HG03575 (cell line): Measurements from ENCODE around the gene PGAP2.
"Not testable (repeated sequence)": the region's sequence is repeated elsewhere in the genome, so short reads cannot be mapped to it uniquely, and the experiment has no call there.

Source experiments
- ATAC-seq: cut with Tn5 transposase; IDR thresholded peaks from one replicate; pipeline ENCODE4 v1.9.1; 2021; ENCODE audit not compliant: unreplicated experiment, insufficient number of reproducible peaks, low FRiP score; ENCODE audit errors: extremely low read depth

PGAP2 gene

GRCh38 chr11:3807909-3808860 lies at the start of gene PGAP2:
Gene PGAP2, plus strand, starts transcription at chr11:3808560. Its CDS starts 2,700 bp downstream, at chr11:3811260.
- no peak for ATAC-seq

GRCh38 chr11:3764266-3764665 lies 44.1 kb upstream of the PGAP2 start:
- no peak for ATAC-seq

GRCh38 chr11:3766836-3767235 lies 41.5 kb upstream of the PGAP2 start:
- ATAC-seq, result not testable (repeated sequence)

GRCh38 chr11:3767536-3767935 lies 40.8 kb upstream of the PGAP2 start:
- ATAC-seq, result no peak

- ATAC-seq, result no peak
Measured at GRCh38 chr11:3773180-3773579, 35.2 kb upstream of the PGAP2 start.

GRCh38 chr11:3775736-3776406 lies 32.5 kb upstream of the PGAP2 start:
- ATAC-seq, result no peak

GRCh38 chr11:3781423-3781822 lies 26.9 kb upstream of the PGAP2 start:
- no peak for ATAC-seq

- no peak for ATAC-seq
Measured at GRCh38 chr11:3782963-3783362, 25.4 kb upstream of the PGAP2 start.

- ATAC-seq, result no peak
Measured at GRCh38 chr11:3783611-3784010, 24.7 kb upstream of the PGAP2 start.

GRCh38 chr11:3786781-3787428 lies 21.5 kb upstream of the PGAP2 start:
- no peak for ATAC-seq

- ATAC-seq, result not testable (repeated sequence)
Measured at GRCh38 chr11:3794387-3794786, 14.0 kb upstream of the PGAP2 start.

- ATAC-seq, result no peak
Measured at GRCh38 chr11:3795131-3796001, 13.0 kb upstream of the PGAP2 start.

- no peak for ATAC-seq
Measured at GRCh38 chr11:3796002-3796311, 12.4 kb upstream of the PGAP2 start.

- no peak for ATAC-seq
Measured at GRCh38 chr11:3796346-3796745, 12.0 kb upstream of the PGAP2 start.

GRCh38 chr11:3796801-3797328 lies 11.5 kb upstream of the PGAP2 start:
- ATAC-seq, result no peak

GRCh38 chr11:3797329-3798090 lies 10.8 kb upstream of the PGAP2 start, which contains the start of gene NUP98:
Gene NUP98, minus strand, starts transcription at chr11:3797554. Its CDS starts 15,437 bp downstream, at chr11:3782117.
- peak; percentile 62 for ATAC-seq

- ATAC-seq, result no peak
Measured at GRCh38 chr11:3799143-3799542, 9.2 kb upstream of the PGAP2 start.

GRCh38 chr11:3799873-3800272 lies 8.5 kb upstream of the PGAP2 start:
- ATAC-seq, result no peak
